GM12891 (cell line): Measurements from ENCODE around the gene RBM33.

ENCODE experiments used
- DNase-seq: peaks from one replicate; pipeline ENCODE4 v3.0.0; 2011; ENCODE audit warnings: low spot score; ENCODE audit not compliant: insufficient read length
- FAIRE-seq: peaks from 2 replicates; lab custom pipeline; 2011; peaks lifted over from hg19 to GRCh38; lab: Jason Lieb, UNC
- PAX5 ChIP-seq: IDR thresholded peaks from 2 replicates; pipeline ENCODE4 v1.6.1; 2011; ENCODE audit warnings: low read length, moderate library complexity, mild to moderate bottlenecking; ENCODE audit not compliant: insufficient read depth, severe bottlenecking
- POLR2A ChIP-seq: IDR thresholded peaks from 2 replicates; pipeline ENCODE4 v1.6.1; 2011; ENCODE audit warnings: low read depth, low read length, control low read depth
- POLR2AphosphoS5 ChIP-seq: IDR thresholded peaks from 2 replicates; pipeline ENCODE4 v1.6.1; 2011; ENCODE audit warnings: low read depth, low read length, control low read depth
- POU2F2 ChIP-seq: IDR thresholded peaks from 2 replicates; pipeline ENCODE4 v1.6.1; 2011; ENCODE audit warnings: low read depth, mild to moderate bottlenecking, control low read depth, low read length, moderate library complexity
- SPI1 ChIP-seq: IDR thresholded peaks from 2 replicates; pipeline ENCODE4 v1.6.1; 2011; ENCODE audit warnings: low read depth, low read length, control low read depth
- TAF1 ChIP-seq: IDR thresholded peaks from 2 replicates; pipeline ENCODE4 v1.6.1; 2011; ENCODE audit warnings: low read depth, low read length, control low read depth

RBM33 gene

GRCh38 chr7:155793720-155794119 is 149.3 kb downstream of the RBM33 start:
- FAIRE-seq: no peak
- no peak for DNase-seq
- TF ChIP-seq POLR2AphosphoS5: no peak
- no peak for TF ChIP-seq POLR2A
- no peak for TF ChIP-seq PAX5
- TF ChIP-seq TAF1: no peak
- no peak for TF ChIP-seq SPI1
- no peak for TF ChIP-seq POU2F2

DNA sequence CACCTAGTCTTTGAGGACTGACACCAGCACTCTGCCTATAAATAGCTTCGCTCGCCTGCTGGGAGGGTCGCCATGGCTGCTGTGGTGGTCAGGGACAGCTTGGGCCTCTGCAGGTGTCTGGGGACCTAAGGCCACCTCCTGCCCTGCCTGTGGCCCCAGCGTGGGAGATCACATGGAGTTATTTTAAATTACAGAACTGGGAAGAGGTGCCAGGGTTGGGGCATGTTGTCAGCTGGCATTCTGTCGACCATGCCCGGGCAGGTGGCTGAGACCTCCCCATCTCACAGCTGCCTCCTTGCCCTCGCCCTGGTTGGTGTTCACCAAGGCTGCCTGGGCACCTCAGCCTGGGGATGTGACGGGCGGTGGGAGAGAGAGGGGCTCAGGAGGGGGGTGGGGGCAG is 149.7 kb downstream of the RBM33 start:
- no peak for FAIRE-seq
- TF ChIP-seq SPI1 (no peak), POLR2AphosphoS5 (no peak), PAX5 (no peak), TAF1 (no peak), POU2F2 (no peak), POLR2A (no peak)

GRCh38 chr7:155795401-155795800 is 150.9 kb downstream of the RBM33 start:
- DNase-seq: no peak

More for the DNA sequence above, 149.7 kb downstream of the RBM33 start:
- no peak for DNase-seq

GRCh38 chr7:155795951-155796350 is 151.5 kb downstream of the RBM33 start:
- FAIRE-seq (no peak), DNase-seq (no peak)
- TF ChIP-seq SPI1 (no peak), TAF1 (no peak), POLR2A (no peak)

More at GRCh38 chr7:155795401-155795800, 150.9 kb downstream of the RBM33 start:
- FAIRE-seq: no peak
- no peak for TF ChIP-seq POLR2AphosphoS5
- no peak for TF ChIP-seq PAX5
- no peak for TF ChIP-seq SPI1
- TF ChIP-seq TAF1: no peak
- no peak for TF ChIP-seq POU2F2
- TF ChIP-seq POLR2A: no peak

GRCh38 chr7:155796381-155797261 is 152.2 kb downstream of the RBM33 start:
- TF ChIP-seq POLR2AphosphoS5 (no peak), SPI1 (no peak), TAF1 (no peak), POLR2A (no peak), POU2F2 (no peak), PAX5 (no peak)

DNA sequence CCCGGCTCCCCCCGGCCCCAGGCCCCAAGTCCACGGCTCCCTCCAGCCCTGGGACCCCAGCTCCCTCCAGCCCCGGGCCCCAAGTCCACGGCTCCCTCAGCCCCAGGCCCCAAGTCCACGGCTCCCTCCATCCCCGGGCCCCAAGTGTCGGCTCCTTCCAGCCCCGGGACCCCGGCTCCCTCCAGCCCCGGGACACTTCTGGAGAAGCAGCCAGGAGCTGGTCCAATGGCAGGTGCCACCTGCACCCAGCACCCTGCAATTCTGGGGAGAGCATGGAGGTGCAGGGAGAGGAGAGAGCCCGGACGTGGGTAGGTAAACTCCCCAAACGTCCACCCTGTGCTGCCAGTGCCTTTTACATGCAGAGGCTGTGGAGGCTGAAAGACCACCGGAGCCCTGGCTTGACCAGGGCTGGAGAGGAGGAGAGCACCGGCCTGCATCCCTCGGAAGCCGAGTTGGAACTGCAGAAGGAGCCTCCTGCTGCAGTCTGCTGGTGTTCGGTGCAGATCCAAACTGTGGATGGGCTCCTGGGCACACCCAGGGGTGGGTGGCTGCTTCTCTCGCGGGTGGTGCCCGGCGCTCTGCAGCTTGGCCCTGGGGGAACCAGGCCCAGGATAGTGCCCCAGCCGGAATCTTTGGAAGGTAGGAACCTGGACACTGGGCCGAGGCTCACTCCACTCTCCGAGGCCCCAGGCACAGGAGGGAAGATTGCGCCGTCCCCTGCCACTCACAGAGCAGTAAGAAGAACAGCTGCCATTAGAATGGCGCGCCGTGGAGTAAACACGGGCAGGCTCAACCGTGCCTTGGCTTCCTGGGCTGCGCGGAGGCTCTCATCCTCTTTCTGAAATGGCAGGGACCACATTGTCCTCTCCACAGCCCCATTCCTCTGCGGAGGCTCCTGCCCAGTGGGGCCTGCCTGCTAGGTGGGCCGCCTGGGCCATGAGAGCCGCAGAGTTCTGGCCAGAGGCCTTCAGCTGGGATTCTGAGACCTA is 153.1 kb downstream of the RBM33 start:
- FAIRE-seq (no peak), DNase-seq (no peak)
- TF ChIP-seq POLR2AphosphoS5 (no peak), TAF1 (no peak), PAX5 (no peak), POU2F2 (no peak), SPI1 (no peak), POLR2A (no peak)

More at GRCh38 chr7:155796381-155797261, 152.2 kb downstream of the RBM33 start:
- DNase-seq (peak; percentile 93), FAIRE-seq (peak; percentile 58)

DNA sequence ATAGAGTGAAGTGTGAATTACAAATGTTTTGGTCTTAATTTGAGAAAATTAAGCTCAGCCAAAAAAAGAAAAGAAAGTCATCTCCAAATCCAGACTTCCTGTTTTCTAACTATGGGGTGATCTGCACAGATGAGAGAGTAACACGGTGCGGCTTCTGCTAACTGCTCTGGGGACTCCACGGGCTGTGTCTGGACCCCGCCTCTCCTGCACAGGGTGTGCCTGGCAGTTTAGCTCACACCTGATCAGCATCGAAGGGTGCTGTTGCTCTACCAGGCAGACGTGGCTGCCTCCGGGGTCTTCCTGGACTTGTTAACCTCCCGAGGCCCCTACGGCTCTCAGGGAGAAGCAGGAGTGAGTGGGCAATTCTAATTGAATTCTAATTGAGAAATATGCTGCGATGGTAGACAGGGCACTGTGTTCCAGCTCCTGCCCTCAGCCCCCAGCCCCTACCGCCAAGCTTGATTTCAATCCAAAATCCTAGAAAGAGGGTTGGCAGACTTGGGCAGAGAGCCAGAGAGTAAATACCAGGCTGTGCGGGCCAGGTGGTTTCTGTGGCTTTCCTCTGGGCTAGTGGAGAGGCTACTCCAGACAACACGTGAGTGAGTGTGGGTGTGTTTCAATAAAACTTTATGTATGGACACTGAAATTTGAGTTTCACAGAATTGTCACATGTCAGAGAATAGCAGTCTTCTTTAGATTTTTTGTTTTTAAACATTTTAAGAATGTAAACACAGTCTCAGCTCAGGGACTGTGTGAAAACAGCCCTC is 154.4 kb downstream of the RBM33 start:
- peak; percentile 40 for FAIRE-seq
- DNase-seq: no peak
- TF ChIP-seq TAF1 (no peak), SPI1 (peak; percentile 75)

DNA sequence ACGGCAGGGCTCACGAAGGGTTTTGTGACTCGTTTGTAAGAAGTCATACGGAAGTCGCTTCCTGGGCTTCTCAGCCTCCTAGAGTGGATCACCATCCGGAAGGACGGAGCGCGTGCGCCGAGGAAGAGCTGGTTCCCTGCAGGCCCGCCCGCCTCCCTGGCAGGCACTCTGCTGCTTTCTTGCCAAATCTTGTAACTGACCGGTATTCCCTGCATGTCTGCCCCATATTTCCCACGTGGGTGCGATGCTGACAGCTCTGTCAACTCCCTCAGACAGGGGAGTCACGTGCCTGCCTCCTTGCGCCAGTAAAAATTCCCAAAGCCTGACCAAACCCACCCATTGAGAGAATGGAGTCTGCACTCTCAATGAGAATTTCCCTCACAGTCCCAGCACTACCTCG is 155.1 kb downstream of the RBM33 start:
- DNase-seq (no peak), FAIRE-seq (no peak)
- TF ChIP-seq POU2F2: no peak
- no peak for TF ChIP-seq PAX5
- TF ChIP-seq SPI1: no peak
- no peak for TF ChIP-seq POLR2A
- no peak for TF ChIP-seq TAF1
- no peak for TF ChIP-seq POLR2AphosphoS5

- FAIRE-seq (no peak), DNase-seq (no peak)
- TF ChIP-seq POLR2AphosphoS5 (no peak), SPI1 (no peak), TAF1 (no peak), PAX5 (no peak), POU2F2 (no peak)
These were observed 155.8 kb downstream of the RBM33 start for GRCh38 chr7:155800301-155800700.
